ENCODE measurements around the gene LRBA.
"Not testable (repeated sequence)": the region's sequence is repeated elsewhere in the genome, so short reads cannot be mapped to it uniquely, and the experiment has no call there.

The LRBA gene

GRCh38 chr4:151013944-151014343, 1.1 kb downstream of the LRBA start:
- DNase-seq = no peak

GRCh38 chr4:151013491-151013890, 1.6 kb downstream of the LRBA start:
- no peak for DNase-seq

- no peak for DNase-seq
These were observed 2.3 kb downstream of the LRBA start for GRCh38 chr4:151012820-151013219.

- no peak for DNase-seq
These were observed 2.7 kb downstream of the LRBA start for GRCh38 chr4:151012376-151012775.

- no peak for DNase-seq
These were observed 10.9 kb downstream of the LRBA start for GRCh38 chr4:151004222-151004621.

- no peak for DNase-seq
These were observed 14.2 kb downstream of the LRBA start for GRCh38 chr4:151000747-151001429.

- DNase-seq = no peak
These were observed 16.0 kb downstream of the LRBA start for GRCh38 chr4:150999086-150999485.

- DNase-seq = no peak
These were observed 17.9 kb downstream of the LRBA start for GRCh38 chr4:150997141-150997540.

- DNase-seq = no peak
These were observed 20.4 kb downstream of the LRBA start for GRCh38 chr4:150994721-150995120.

- not testable (repeated sequence) for DNase-seq
These were observed 21.5 kb downstream of the LRBA start for GRCh38 chr4:150993577-150993976.

GRCh38 chr4:150990993-150991392, 24.1 kb downstream of the LRBA start:
- no peak for DNase-seq

- DNase-seq = no peak
These were observed 24.8 kb downstream of the LRBA start for GRCh38 chr4:150990250-150990649.

GRCh38 chr4:150988238-150988637, 26.8 kb downstream of the LRBA start:
- no peak for DNase-seq

GRCh38 chr4:150987204-150987603, 27.9 kb downstream of the LRBA start:
- no peak for DNase-seq

- DNase-seq = no peak
These were observed 29.0 kb downstream of the LRBA start for GRCh38 chr4:150986085-150986484.

GRCh38 chr4:150983851-150984250, 31.2 kb downstream of the LRBA start:
- DNase-seq = no peak

- no peak for DNase-seq
These were observed 32.4 kb downstream of the LRBA start for GRCh38 chr4:150982557-150983233.

GRCh38 chr4:150978738-150979575, 36.1 kb downstream of the LRBA start:
- no peak for DNase-seq

- no peak for DNase-seq
These were observed 38.5 kb downstream of the LRBA start for GRCh38 chr4:150976478-150977118.

- DNase-seq = no peak
These were observed 40.3 kb downstream of the LRBA start for GRCh38 chr4:150974750-150975149.

- DNase-seq = no peak
These were observed 40.8 kb downstream of the LRBA start for GRCh38 chr4:150974252-150974640.

GRCh38 chr4:150973626-150974251, 41.3 kb downstream of the LRBA start:
- DNase-seq = no peak

GRCh38 chr4:150972592-150972991, 42.5 kb downstream of the LRBA start:
- no peak for DNase-seq

Data from femur (tissue), 1 donor.